Endodermal cell (in vitro differentiated cells): ENCODE data around the gene NNAT. TPM values are rescaled to one million over a fixed set of nuclear protein-coding genes. Genes with fewer than 3 reads are reported as not detected.
A peak's percentile ranks its signal among the peaks of the same experiment; 100 is the strongest.

Source experiments
- DNase-seq: peaks from one replicate; pipeline ENCODE4 v3.0.0-alpha.2; 2017
- H3K27ac ChIP-seq: 2 replicates; pipeline ENCODE4 v1.5.1; 2013; ENCODE audit warnings: mild to moderate bottlenecking, low read depth, low read length, moderate library complexity
- H3K27me3 ChIP-seq: 2 replicates; pipeline ENCODE4 v1.6.1; 2013; ENCODE audit warnings: mild to moderate bottlenecking, low read length, moderate library complexity; ENCODE audit not compliant: insufficient read depth, control insufficient read depth, poor library complexity, severe bottlenecking
- H3K36me3 ChIP-seq: 2 replicates; pipeline ENCODE4 v1.7.0; 2013; ENCODE audit warnings: mild to moderate bottlenecking, low read length, moderate library complexity; ENCODE audit not compliant: control insufficient read depth, insufficient read depth
- H3K4me1 ChIP-seq: one replicate; pipeline ENCODE4 v1.7.0; 2013; ENCODE audit warnings: low read length; ENCODE audit not compliant: control insufficient read depth, insufficient read depth
- H3K4me3 ChIP-seq: 2 replicates; pipeline ENCODE4 v1.5.1; 2013; ENCODE audit warnings: mild to moderate bottlenecking, low read length, moderate library complexity
- H3K9ac ChIP-seq: 2 replicates; pipeline ENCODE4 v1.6.1; 2013; ENCODE audit warnings: mild to moderate bottlenecking, low read length, moderate library complexity; ENCODE audit not compliant: poor library complexity, severe bottlenecking; ENCODE audit errors: extremely low read depth
- H3K9me3 ChIP-seq: 2 replicates; pipeline ENCODE4 v1.6.1; 2013; ENCODE audit warnings: mild to moderate bottlenecking, low read length, moderate library complexity; ENCODE audit not compliant: control insufficient read depth
- H3K27ac Mint-ChIP-seq: 2 replicates; pipeline ENCODE4 v1.8.0; 2020; ENCODE audit warnings: mixed read lengths
- H3K27me3 Mint-ChIP-seq: 2 replicates; pipeline ENCODE4 v1.8.0; 2021; ENCODE audit warnings: mild to moderate bottlenecking, mixed read lengths; ENCODE audit not compliant: insufficient read depth
- H3K36me3 Mint-ChIP-seq: 2 replicates; pipeline ENCODE4 v1.8.0; 2020; ENCODE audit warnings: low read depth, mixed read lengths
- H3K4me1 Mint-ChIP-seq: 2 replicates; pipeline ENCODE4 v1.8.0; 2020; ENCODE audit warnings: mixed read lengths
- H3K4me3 Mint-ChIP-seq: 2 replicates; pipeline ENCODE4 v1.8.0; 2020; ENCODE audit warnings: mild to moderate bottlenecking, moderate library complexity, mixed read lengths
- H3K9me3 Mint-ChIP-seq: 2 replicates; pipeline ENCODE4 v1.8.0; 2020; ENCODE audit warnings: mild to moderate bottlenecking, mixed read lengths
- WGBS, 2 experiments: methylation state at CpG; one replicate each; pipeline versions ENCODE4 v1.1.5 to v1.1.7; 2013; ENCODE audit warnings: missing lambda C conversion rate in 2 of 2, mixed read lengths in 1 of 2; ENCODE audit not compliant: insufficient coverage in 1 of 2, insufficient read length in 1 of 2; 5-methylcytosine and 5-hydroxymethylcytosine counted together
- total RNA-seq, 2 donors: library from RNA; stranded (reverse); fragmentation: NEBNext Ultra II Directional in 1 of 2; extraction: Animal tissue kit (Norgen Biotek cat#: 25700) in 1 of 2; gene quantifications; 2 replicates in 1 of 2; 3 replicates in 1 of 2; pipeline ENCODE4 v1.2.1, GENCODE V29; 2021
- TF ChIP-seq, protein P1 (sequence below): fragments of 200-600 bp; sonication (generic); conservative IDR thresholded peaks from 2 replicates; pipeline ENCODE4 v1.5.0; 2021; ENCODE audit warnings: antibody characterized with exemption, mild to moderate bottlenecking

The NNAT gene
- total RNA-seq, 2 donors from 2014 or later, result 16.8 to 27.3 TPM

DNA sequence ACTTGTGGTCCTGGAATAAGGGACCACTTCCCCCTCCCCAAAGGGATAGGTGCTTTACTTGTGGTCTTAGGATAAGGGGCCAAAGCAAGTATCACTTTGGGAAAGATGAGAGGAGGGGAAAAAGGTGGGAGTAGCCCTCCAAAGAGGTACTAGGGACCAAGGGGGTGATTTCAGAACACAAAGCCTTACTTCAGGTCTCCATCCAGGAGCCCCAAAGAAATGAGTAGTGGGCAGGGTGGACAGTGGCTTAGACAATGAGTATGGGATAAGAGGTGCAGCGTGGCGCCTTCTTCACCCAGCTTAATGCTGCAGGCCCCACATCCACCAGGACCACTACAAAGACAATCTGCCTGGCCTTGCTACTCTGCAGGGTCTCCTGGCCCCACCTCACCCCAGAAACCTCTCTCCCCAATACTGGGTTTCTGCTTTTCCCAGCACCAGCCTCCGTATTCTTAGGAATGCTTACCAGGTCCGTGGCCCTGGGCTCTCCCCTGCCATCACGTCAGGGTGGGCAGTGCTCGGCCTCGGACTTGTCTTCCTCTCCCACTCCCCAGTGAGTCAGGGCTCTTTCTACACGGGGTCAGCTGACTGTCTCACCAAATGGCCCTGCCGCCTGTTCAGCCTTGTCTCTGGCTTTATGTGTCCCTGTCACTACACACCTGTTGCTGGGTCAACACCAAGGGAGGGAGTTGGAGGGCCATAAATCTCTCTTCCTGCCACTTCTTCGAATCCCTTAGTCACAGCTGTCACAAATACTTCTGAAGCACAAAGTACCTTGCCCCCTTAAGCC lies 3.1 kb downstream of the NNAT start:
- no peak overlapping the region for H3K4me3 ChIP-seq
- no peak overlapping the region for H3K27ac Mint-ChIP-seq
- H3K27ac ChIP-seq, result no peak overlapping the region
- H3K36me3 ChIP-seq, result peaks cover 21% of the 10 kb centered on the region
- H3K4me1 ChIP-seq, result peaks cover 6% of the 10 kb centered on the region
- 83 to 91% methylated on average over 8 to 10 of the region's 10 CpGs for WGBS, 2 experiments
- no peaks in the 10 kb centered on the region for H3K27me3 ChIP-seq
- no peak overlapping the region for H3K9ac ChIP-seq
- peaks cover 42% of the 10 kb centered on the region for H3K4me1 Mint-ChIP-seq
- TF ChIP-seq, protein P1, sequence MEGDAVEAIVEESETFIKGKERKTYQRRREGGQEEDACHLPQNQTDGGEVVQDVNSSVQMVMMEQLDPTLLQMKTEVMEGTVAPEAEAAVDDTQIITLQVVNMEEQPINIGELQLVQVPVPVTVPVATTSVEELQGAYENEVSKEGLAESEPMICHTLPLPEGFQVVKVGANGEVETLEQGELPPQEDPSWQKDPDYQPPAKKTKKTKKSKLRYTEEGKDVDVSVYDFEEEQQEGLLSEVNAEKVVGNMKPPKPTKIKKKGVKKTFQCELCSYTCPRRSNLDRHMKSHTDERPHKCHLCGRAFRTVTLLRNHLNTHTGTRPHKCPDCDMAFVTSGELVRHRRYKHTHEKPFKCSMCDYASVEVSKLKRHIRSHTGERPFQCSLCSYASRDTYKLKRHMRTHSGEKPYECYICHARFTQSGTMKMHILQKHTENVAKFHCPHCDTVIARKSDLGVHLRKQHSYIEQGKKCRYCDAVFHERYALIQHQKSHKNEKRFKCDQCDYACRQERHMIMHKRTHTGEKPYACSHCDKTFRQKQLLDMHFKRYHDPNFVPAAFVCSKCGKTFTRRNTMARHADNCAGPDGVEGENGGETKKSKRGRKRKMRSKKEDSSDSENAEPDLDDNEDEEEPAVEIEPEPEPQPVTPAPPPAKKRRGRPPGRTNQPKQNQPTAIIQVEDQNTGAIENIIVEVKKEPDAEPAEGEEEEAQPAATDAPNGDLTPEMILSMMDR, result no peak
- peaks cover 8% of the 10 kb centered on the region for H3K27me3 Mint-ChIP-seq
- no peaks in the 10 kb centered on the region for H3K9me3 ChIP-seq
- peak; percentile 33 for DNase-seq
- H3K36me3 Mint-ChIP-seq, result peaks cover 22% of the 10 kb centered on the region
- H3K4me3 Mint-ChIP-seq, result no peak overlapping the region
- H3K9me3 Mint-ChIP-seq, result no peaks in the 10 kb centered on the region

DNA sequence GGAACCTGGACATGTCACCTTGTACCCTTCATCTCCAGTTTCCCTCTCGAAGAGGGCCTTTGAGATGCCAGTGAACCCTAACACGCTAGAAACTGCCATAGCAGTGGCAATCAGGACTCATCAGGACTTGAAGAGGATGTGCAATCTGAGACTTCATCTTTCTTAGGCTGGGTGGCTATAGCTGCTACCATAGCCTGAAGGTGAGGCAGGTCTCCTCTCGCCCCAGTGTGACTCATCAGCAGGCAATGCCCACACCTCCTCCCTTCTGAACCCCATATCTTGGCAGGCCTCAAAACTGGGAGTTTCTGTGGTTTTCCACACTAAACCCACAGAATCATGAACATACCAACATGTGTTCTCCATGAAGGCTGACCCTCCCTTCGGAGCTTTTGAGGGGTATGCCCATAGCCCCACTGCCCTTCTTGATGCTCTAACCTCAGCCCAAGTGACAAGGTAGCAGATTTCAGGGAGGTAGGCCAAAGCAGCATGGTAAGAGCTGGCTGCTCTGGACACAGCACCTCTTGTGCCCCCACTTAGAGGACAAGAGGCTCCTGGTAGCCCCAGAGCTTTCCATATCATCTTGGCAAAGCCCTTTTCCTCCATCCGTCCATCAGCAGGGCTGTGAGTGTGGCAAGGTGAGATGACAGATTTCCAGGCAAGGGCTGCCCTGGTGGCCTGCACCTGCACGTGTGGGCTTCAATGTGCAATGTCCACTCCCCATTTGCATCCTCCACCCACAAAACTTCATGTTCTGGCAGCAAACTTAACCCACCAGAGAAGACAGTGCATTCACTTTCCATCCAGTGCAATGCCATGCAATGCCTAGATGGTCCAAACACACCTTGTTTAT lies 4.0 kb downstream of the NNAT start:
- H3K9ac ChIP-seq, result no peak overlapping the region
- H3K4me1 ChIP-seq, result no peaks in the 10 kb centered on the region
- peak overlapping the region; percentile 98 for H3K4me3 ChIP-seq
- Mint-ChIP-seq H3K36me3 (peaks cover 21% of the 10 kb centered on the region), H3K27ac (peak overlapping the region; percentile 58), H3K4me3 (peak overlapping the region; percentile 82), H3K9me3 (no peaks in the 10 kb centered on the region), H3K27me3 (peaks cover 8% of the 10 kb centered on the region), H3K4me1 (peaks cover 32% of the 10 kb centered on the region)
- TF ChIP-seq, protein P1, result no peak
- no peak overlapping the region for H3K27ac ChIP-seq
- no peaks in the 10 kb centered on the region for H3K27me3 ChIP-seq
- 79 to 82% methylated on average over 4 to 6 of the region's 6 CpGs for WGBS, 2 experiments
- peaks cover 21% of the 10 kb centered on the region for H3K36me3 ChIP-seq
- peak; percentile 31 for DNase-seq
- H3K9me3 ChIP-seq, result no peaks in the 10 kb centered on the region

DNA sequence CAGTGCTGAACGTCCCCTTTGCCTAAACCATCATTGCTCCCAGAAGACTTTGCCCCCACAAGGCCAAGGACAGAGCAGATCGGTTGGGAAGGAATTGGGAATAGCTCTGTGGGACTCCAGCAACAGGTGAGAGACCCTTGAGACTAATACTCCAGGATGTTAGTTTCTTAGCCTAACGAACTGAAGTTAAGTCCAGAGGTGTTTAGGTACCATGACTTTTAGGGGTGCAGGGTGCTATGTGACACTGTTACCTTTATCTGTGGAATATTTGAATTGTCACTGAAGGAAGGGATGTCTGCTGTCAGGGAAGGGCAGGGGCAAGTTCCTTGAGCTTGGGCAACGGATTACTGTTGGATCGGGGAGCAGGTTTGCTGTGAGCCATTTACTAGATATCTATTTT lies 4.8 kb downstream of the NNAT start:
- TF ChIP-seq, protein P1, result no peak
- Histone ChIP-seq H3K36me3 (peaks cover 15% of the 10 kb centered on the region), H3K9ac (peak overlapping the region; percentile 99), H3K4me1 (no peaks in the 10 kb centered on the region), H3K4me3 (peak overlapping the region; percentile 98), H3K9me3 (no peaks in the 10 kb centered on the region), H3K27me3 (no peaks in the 10 kb centered on the region), H3K27ac (no peak overlapping the region)
- peak overlapping the region; percentile 58 for H3K27ac Mint-ChIP-seq
- H3K27me3 Mint-ChIP-seq, result peaks cover 4% of the 10 kb centered on the region
- no peaks in the 10 kb centered on the region for H3K9me3 Mint-ChIP-seq
- peaks cover 15% of the 10 kb centered on the region for H3K36me3 Mint-ChIP-seq
- peak; percentile 43 for DNase-seq
- WGBS, 2 experiments, result 48 to 50% methylated on average over 4 to 5 of the region's 5 CpGs
- peak overlapping the region; percentile 82 for H3K4me3 Mint-ChIP-seq
- peaks cover 25% of the 10 kb centered on the region for H3K4me1 Mint-ChIP-seq
